Skin epidermis (tissue), 12 donors: ENCODE results near the gene DUSP22.
"Not testable (repeated sequence)": the region's sequence is repeated elsewhere in the genome, so short reads cannot be mapped to it uniquely, and the experiment has no call there.

Experiments used
- H3K27ac ChIP-seq, 21 experiments: fragments of 200-600 bp; sonication (generic) in 11 of 21; one replicate each; pipeline ENCODE4 v1.5.0; 2020; ENCODE audit warnings: mild to moderate bottlenecking in 3 of 21, inconsistent platforms in 2 of 21, moderate library complexity in 2 of 21
- H3K4me3 ChIP-seq, 7 experiments: fragments of 200-600 bp; sonication (generic) in 2 of 7; one replicate each; pipeline ENCODE4 v1.5.0; 2020; ENCODE audit warnings: inconsistent platforms in 2 of 7, mild to moderate bottlenecking in 2 of 7, moderate library complexity in 1 of 7

DUSP22 gene

DNA sequence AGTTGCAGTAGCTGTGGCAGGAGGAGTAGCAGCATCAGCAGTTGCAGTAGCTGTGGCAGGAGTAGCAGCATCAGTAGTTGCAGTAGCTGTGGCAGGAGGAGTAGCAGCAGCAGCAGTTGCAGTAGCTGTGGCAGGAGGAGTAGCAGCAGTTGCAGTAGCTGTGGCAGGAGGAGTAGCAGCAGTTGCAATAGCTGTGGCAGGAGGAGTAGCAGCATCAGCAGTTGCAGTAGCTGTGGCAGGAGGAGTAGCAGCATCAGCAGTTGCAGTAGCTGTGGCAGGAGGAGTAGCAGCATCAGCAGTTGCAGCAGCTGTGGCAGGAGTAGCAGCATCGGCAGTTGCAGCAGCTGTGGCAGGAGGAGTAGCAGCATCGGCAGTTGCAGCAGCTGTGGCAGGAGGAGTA, 79.6 kb downstream of the DUSP22 start:
- H3K4me3 ChIP-seq, H3K27ac ChIP-seq: not testable (repeated sequence)

DNA sequence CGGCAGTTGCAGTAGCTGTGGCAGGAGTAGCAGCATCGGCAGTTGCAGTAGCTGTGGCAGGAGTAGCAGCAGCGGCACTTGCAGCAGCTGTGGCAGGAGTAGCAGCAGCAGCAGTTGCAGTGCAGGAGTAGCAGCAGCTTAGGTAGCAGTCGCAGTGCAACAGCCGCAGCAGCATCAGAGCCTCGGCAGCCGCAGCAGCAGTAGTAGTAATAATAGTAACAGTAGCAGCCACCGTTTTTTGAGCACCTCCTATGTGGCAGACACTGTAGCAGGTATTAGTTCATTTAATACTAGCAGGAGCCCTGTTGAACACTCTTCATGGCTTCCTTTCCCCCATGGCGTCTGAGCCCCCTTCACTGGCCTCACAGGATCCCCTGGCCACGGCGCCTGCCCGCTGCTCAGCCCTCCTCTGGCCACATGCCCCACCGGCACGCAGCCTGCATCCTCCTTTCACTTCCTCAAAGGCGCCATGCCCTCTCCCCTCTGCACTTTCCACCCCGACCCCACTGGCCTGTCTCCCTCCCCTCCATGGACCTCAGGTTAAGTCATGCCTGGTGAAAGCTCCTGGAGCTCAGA, 80.1 kb downstream of the DUSP22 start:
- Histone ChIP-seq H3K4me3 (no peak overlapping the region), H3K27ac (no peak overlapping the region)

- Histone ChIP-seq H3K4me3 (no peak overlapping the region), H3K27ac (no peak overlapping the region)
Observed at GRCh38 chr6:373031-373430, 80.7 kb downstream of the DUSP22 start.

DNA sequence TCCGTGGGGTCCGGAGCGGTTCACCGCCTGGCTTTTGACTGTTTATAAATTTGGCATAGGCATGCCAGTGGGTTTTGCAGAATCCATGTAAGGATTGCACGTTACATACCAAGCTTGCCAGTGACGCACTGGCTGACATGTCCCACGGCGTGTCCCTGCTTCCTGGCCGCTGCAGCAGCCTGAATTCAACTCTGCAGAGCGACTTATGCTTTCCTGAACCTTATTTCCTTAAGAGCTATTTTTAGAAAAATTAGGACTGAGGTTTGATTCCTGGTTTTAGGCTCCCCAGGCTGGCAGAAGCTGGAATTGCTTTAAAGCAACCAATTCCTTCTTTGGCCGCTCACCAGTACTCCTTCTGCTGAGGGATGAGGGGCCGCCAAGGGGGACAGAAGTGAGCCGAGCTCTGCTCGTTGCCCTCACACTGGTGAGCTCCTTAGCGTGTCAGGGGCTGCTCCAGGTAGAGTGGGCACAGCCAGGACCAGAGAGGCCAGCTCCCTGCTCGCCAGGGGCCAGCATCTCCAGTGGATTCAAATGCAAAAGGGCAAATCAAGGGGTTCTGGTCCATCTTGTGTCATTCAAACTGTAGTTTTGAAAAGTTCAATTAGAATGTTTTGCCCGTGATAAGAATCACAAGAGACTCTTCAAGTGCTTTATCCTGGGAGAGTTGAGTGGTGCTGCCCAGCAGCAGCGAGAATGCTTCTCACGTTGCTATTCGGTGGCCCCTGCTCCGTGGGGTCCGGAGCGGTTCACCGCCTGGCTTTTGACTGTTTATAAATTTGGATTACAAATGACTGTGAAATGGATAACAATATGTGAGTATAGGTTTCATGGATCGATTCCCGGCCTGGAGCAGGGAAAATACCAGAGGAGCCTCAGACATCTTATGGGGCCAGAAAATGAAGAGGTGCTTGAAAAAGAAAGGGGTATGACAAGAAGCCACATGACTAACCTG, 81.8 kb downstream of the DUSP22 start:
- H3K27ac ChIP-seq = no peak overlapping the region
- H3K4me3 ChIP-seq = no peak overlapping the region

DNA sequence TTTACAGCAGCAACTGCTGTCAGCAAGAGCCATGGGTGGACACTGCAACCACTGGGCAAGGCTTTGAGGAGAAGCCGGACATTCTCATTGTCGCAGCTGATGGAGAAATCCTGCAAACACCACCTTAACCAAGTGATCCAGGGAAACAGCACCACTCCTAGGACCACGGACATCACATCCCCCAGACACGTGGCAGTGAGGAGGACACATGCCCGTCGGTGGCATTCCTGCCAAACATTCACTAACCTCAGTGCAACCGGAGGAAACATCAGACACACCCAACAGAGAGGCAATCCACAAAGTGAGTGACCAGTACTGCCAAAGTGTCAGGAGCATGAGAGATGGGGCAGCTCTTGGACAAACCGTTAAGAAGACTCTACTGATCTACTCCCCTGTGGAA, 82.7 kb downstream of the DUSP22 start:
- no peak overlapping the region for H3K27ac ChIP-seq
- no peak overlapping the region for H3K4me3 ChIP-seq

GRCh38 chr6:376827-377640, 84.7 kb downstream of the DUSP22 start:
- Histone ChIP-seq H3K27ac (no peak overlapping the region), H3K4me3 (no peak overlapping the region)

DNA sequence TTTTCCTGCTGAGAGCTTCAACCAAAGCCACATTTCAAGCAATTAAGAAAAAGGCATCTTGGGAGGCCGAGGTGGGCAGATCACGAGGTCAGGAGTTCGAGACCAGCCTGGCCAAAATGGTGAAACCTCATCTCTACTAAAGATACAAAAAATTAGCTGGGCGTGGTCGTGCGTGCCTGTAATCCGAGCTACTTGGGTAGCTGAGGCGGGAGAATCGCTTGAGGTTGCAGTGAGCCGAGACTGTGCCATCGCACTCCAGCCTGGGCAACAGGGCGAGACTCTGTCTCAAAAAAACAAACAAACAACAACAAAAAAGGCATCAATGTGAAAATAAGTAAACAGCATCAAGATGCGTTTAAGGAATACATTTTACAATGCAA, 85.3 kb downstream of the DUSP22 start:
- H3K27ac ChIP-seq, H3K4me3 ChIP-seq: not testable (repeated sequence)

- Histone ChIP-seq H3K27ac (no peak overlapping the region), H3K4me3 (no peak overlapping the region)
Observed at GRCh38 chr6:378090-378957, 86.0 kb downstream of the DUSP22 start.

DNA sequence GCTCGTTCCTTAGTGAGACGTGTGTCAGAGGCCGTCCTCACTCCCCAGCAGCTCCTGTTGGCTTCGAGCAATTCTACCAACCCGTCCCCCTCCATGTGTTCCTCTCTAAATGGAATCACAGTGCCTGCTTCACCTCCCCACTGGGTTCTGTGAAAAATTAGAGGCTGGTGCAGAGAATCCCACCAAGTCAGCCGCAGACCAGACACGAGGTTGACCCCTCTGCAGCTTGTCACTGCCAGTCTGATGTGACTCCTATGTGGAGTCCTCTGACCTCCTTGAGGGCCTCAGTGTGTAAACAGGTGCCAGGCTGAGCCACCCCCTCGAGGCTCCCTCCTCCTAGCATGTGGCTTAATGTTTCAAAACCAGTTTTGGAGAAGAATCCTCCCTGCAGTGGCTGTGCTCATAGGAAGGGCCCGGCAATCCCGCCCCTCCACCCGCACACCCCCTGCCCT, 86.7 kb downstream of the DUSP22 start:
- no peak overlapping the region for H3K27ac ChIP-seq
- no peak overlapping the region for H3K4me3 ChIP-seq

- H3K4me3 ChIP-seq = no peak overlapping the region
- H3K27ac ChIP-seq = no peak overlapping the region
Observed at GRCh38 chr6:379410-380181, 87.3 kb downstream of the DUSP22 start.

- no peak overlapping the region for H3K27ac ChIP-seq
- no peak overlapping the region for H3K4me3 ChIP-seq
Observed at GRCh38 chr6:380234-381218, 88.2 kb downstream of the DUSP22 start.

DNA sequence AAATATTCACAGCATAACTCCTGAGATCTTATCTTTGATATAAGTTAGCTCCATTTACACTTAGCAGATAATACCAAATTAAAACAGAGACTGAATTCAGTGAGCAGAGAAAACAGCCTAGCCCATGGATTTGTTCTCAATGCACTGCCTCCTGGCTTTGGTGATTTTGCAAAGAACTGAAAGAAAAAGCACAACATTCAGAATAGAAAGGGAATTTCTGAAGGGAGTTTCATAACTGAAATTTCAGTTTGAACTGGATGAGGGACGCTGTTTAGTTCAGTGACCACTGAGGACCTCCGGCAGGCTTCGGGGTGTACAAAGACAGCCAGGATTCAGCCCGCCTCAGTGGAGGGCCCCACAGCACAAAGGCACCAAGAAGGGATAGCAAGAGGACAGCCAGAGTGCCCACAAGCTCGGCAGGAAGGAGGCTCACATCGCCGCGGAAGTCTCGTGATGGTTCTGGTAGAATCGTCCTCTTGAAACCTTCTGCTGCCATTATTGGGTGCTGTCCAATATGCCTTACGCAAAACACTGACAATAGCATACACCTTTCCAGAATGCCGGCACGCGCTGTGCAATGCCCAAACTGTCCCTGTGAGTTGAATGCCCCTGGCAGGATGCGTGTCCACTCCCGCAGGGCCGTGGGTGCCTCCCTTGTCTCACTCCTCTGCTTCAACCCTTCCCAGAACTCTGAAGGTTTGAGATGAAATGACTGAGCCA, 89.6 kb downstream of the DUSP22 start:
- H3K27ac ChIP-seq = no peak overlapping the region
- no peak overlapping the region for H3K4me3 ChIP-seq

DNA sequence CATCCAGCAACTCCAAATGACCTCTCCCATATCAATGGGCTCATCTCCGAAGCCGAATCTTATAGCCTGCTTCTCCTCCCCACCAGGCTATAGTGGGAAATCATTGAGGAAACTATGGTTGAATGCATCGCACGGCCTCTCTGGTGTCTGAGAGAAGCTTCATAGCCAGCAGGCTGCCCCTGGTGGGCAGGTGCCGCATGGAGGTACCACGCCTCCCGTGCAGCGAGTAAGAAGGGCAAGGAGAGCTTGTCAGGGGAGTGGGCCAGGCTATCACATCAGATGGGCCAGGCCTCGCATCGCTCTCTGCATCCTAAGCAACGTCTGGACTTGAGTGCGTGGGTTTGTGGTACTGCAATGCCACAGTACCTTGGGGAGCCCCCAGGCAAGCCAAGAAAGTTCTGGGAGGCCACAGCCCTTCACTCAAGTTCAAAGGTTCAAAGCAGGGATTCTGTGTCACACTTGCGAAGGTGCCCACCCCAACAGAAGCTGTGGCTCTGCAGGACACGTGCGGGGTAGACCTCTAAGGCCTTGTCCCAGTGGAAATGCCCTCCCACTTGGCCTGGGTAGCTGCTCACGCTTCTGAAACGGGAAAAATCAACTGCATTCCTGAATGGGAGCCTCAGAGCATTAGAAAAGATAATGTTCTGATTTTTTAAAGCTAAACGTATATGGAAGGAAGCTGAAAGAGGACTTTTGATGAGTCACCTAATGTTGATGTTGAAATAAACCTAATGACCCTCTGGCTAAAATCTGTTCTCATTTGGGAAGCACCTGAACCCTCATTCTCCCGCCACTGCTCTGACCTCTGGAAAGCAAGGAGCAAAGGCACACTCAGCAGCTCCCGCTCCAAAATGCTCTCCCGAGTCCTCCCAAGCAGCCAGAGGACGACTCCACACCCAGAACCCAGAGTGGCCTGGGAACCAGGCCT, 90.9 kb downstream of the DUSP22 start:
- Histone ChIP-seq H3K4me3 (no peak overlapping the region), H3K27ac (no peak overlapping the region)

DNA sequence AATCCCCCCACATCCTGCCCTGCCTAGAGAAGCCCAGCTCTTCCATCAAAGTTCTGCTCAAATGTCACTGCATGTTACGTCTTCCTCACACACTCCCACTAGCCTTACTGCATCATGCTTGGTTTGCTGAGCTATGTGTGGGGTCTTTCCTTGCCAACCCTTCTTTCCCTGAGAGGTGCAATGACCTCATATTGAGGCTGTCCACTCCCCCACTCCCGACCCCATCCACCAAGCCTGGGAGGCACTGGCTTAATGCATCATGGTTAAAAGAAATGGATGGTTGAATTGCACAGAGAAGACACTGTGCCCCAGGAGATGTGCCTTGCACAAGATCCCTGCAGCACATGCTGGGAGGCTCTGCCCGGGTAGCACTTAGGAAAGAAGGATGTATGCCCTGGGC, 91.6 kb downstream of the DUSP22 start:
- H3K4me3 ChIP-seq = no peak overlapping the region
- H3K27ac ChIP-seq = no peak overlapping the region

GRCh38 chr6:384898-385297, 92.6 kb downstream of the DUSP22 start:
- Histone ChIP-seq H3K4me3 (no peak overlapping the region), H3K27ac (no peak overlapping the region)

DNA sequence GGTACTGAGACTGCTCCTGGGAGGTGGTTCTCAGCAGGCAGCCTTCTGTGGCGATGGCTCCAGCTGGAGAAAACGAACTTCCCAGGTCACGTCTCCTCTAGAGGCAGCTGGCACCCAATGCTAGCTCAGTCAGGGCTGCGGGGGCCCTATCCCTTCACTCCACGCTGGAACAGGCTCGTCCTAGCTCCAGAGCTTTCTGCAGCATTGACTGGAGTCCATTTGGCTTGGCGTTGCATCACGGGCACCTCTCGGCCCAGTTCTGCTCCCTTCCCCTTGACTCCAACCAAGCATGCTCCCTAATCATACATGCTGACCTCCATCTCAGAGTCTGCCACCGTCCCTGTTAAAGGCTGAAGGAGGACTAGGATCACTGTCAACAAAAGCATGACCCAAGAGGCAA, 93.3 kb downstream of the DUSP22 start:
- H3K27ac ChIP-seq = no peak overlapping the region
- no peak overlapping the region for H3K4me3 ChIP-seq
